Thyroid gland (tissue), 4 donors: ENCODE results near the gene NTN1. TPM values are rescaled to one million over a fixed set of nuclear protein-coding genes. Genes with fewer than 3 reads are reported as not detected.

Source experiments
- DNase-seq, 2 donors: peaks; one replicate each; pipeline ENCODE4 v3.0.0-alpha.2; 2019
- H3K27ac ChIP-seq, 3 donors: fragments of 200-600 bp; sonication (generic); 1 replicate in 2 of 3; 2 replicates in 1 of 3; pipeline ENCODE4 v1.5.1; 2016 to 2019; ENCODE audit warnings: mild to moderate bottlenecking in 1 of 3, moderate library complexity in 1 of 3
- H3K27me3 ChIP-seq: fragments of 200-600 bp; sonication (generic); one replicate; pipeline ENCODE4 v1.5.1; 2019
- H3K36me3 ChIP-seq, 2 donors: fragments of 200-600 bp; sonication (generic); one replicate each; pipeline ENCODE4 v1.5.1; 2016 to 2019
- H3K4me1 ChIP-seq, 2 donors: fragments of 200-600 bp; sonication (generic); one replicate each; pipeline ENCODE4 v1.5.1; 2017 to 2019
- H3K4me3 ChIP-seq, 3 donors: fragments of 200-600 bp; sonication (generic); replicated peaks in 1 of 3; 1 replicate in 2 of 3; 2 replicates in 1 of 3; pipeline ENCODE4 v1.5.1; 2016; ENCODE audit warnings: mild to moderate bottlenecking in 1 of 3
- H3K9me3 ChIP-seq: fragments of 200-600 bp; sonication (generic); one replicate; pipeline ENCODE4 v1.5.1; 2017
- POLR2A ChIP-seq, 2 donors: fragments of 450-650 bp; IDR thresholded peaks; one replicate each; pipeline ENCODE4 v1.6.1; 2017; ENCODE audit warnings: antibody characterized with exemption in 2 of 2, mild to moderate bottlenecking in 2 of 2, moderate library complexity in 1 of 2
- WGBS, 2 donors: methylation state at CpG; one replicate each; pipeline ENCODE4 v1.1.5; 2017; 5-methylcytosine and 5-hydroxymethylcytosine counted together
- intact Hi-C: fragments of 100-400 bp; cut with DNase I; formaldehyde crosslinking; loops from one replicate; pipeline ENCODE4 v1.15.1; 2023
- total RNA-seq, 4 donors: library from RNA; depleted of rRNA; stranded (reverse); fragments of >200 nt; gene quantifications; one replicate each; pipeline ENCODE4 v1.2.3, GENCODE V29; 2016
- TF ChIP-seq, protein P1 (sequence below), 6 experiments: fragments of 200-600 bp in 3 of 6; fragments of 450-650 bp in 3 of 6; sonication (generic) in 3 of 6; IDR thresholded peaks; one replicate each; pipeline ENCODE4 v1.5.1; 2016 to 2019; ENCODE audit warnings: antibody characterized with exemption in 6 of 6, mild to moderate bottlenecking in 2 of 6, inconsistent platforms in 1 of 6, moderate library complexity in 1 of 6

Gene NTN1
- total RNA-seq, 4 donors from 2014 or later = 4.1 to 9.2 (median 7.1) TPM

DNA sequence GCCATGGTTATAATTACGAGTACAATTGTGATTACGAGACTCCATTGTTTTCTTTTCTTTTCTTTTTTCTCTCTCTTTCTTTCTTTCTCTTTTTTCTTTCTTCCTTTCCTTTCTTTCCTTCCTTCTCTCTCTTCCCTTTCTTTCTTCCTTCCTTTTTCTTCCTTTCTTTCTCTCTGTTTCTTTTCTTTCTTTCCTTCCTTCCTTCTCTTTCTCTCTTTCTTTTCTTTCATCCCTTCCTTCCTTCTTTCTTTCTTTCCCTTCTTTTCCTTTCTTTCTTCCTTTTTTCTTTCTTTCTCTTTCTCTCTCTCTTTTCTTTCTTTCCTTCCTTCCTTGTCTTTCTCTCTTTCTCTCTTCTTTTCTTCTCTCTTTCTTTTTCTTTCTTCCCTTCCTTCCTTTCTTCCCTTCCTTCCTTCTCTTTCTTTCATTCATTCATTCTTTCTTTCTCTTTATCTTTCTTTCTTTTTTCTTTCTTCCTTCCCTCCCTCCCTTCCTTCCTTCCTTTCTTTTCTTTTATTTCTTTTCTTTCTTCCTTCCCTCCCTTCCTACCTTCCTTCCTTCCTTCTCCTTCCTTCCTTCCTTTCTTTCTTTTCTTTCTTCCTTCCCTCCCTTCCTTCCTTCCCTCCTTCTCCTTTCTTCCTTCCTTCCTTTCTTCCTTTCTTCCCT is 14.1 kb upstream of the NTN1 start:
- intact Hi-C loops = no loop called here
- 94 to 95% methylated on average over 2 of the region's 2 CpGs for WGBS, 2 donors

DNA sequence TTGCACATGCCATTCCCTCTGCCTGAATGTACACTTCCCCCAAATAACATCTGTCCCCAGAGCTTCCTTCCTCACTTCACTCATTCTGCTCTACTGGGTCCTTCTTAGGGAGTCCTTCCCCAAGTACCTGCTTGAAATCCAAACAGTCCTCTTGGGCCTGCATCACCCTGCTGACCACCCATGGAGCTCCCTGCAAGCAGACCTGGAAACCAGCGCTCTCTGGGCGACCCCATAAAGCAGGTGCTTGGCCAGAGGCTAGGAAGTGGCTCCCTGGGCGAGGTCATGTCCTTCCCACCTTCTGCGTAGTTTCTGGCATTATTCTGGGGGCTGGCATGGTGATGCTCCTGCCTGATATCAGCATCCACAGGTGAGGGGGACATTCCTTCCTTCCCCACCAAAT is 12.2 kb upstream of the NTN1 start:
- no peaks in the 10 kb centered on the region for H3K4me1 ChIP-seq
- no peak overlapping the region for H3K4me3 ChIP-seq
- no peaks in the 10 kb centered on the region for H3K9me3 ChIP-seq
- no peaks in the 10 kb centered on the region for H3K36me3 ChIP-seq
- DNase-seq = no peak
- no peak for TF ChIP-seq POLR2A (IDR thresholded peaks at IDR 0.05)
- TF ChIP-seq, protein P1, sequence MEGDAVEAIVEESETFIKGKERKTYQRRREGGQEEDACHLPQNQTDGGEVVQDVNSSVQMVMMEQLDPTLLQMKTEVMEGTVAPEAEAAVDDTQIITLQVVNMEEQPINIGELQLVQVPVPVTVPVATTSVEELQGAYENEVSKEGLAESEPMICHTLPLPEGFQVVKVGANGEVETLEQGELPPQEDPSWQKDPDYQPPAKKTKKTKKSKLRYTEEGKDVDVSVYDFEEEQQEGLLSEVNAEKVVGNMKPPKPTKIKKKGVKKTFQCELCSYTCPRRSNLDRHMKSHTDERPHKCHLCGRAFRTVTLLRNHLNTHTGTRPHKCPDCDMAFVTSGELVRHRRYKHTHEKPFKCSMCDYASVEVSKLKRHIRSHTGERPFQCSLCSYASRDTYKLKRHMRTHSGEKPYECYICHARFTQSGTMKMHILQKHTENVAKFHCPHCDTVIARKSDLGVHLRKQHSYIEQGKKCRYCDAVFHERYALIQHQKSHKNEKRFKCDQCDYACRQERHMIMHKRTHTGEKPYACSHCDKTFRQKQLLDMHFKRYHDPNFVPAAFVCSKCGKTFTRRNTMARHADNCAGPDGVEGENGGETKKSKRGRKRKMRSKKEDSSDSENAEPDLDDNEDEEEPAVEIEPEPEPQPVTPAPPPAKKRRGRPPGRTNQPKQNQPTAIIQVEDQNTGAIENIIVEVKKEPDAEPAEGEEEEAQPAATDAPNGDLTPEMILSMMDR (IDR thresholded peaks at IDR 0.05) = no peak
- WGBS, 2 donors = 83 to 86% methylated on average over 4 of the region's 4 CpGs
- intact Hi-C loops = no loop called here
- H3K27ac ChIP-seq = no peak overlapping the region
- H3K27me3 ChIP-seq = peaks cover 6% of the 10 kb centered on the region

More for the DNA sequence above, 14.1 kb upstream of the NTN1 start:
- no peaks in the 10 kb centered on the region for H3K9me3 ChIP-seq
- H3K4me3 ChIP-seq = no peak overlapping the region
- no peaks in the 10 kb centered on the region for H3K36me3 ChIP-seq
- H3K4me1 ChIP-seq = peaks cover 5 to 9% of the 10 kb centered on the region in 2 donors
- peaks cover 7% of the 10 kb centered on the region for H3K27me3 ChIP-seq
- TF ChIP-seq, protein P1 (IDR thresholded peaks at IDR 0.05) = no peak
- no peak for TF ChIP-seq POLR2A (IDR thresholded peaks at IDR 0.05)
- no peak for DNase-seq
- H3K27ac ChIP-seq = no peak overlapping the region

DNA sequence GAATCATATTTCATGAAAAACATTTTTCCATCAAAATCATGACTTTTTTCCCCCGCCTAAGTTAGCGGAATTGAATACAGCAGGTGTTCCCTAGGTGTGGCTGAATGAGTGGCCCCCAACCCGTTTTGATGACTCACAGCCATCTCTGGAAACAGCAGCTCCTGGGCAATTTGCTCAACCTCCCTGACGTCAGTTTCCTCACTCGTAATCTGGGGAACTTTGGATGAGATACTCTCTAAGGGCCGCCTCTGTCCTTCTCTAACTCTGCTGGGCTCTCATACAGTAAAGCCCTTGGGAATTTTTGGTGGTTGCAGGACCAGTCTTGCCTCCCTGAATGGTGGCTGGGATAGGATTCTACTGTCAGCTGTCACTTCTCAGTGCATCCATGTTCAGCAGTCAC is 11.6 kb upstream of the NTN1 start:
- H3K4me3 ChIP-seq = no peak overlapping the region
- intact Hi-C loops = no loop called here
- TF ChIP-seq POLR2A (IDR thresholded peaks at IDR 0.05) = no peak
- TF ChIP-seq, protein P1 (IDR thresholded peaks at IDR 0.05) = no peak
- H3K36me3 ChIP-seq = no peaks in the 10 kb centered on the region
- no peak for DNase-seq
- H3K27me3 ChIP-seq = no peaks in the 10 kb centered on the region
- no peaks in the 10 kb centered on the region for H3K4me1 ChIP-seq
- H3K27ac ChIP-seq = no peak overlapping the region
- 70 to 74% methylated on average over 6 of the region's 6 CpGs for WGBS, 2 donors
- H3K9me3 ChIP-seq = no peaks in the 10 kb centered on the region

DNA sequence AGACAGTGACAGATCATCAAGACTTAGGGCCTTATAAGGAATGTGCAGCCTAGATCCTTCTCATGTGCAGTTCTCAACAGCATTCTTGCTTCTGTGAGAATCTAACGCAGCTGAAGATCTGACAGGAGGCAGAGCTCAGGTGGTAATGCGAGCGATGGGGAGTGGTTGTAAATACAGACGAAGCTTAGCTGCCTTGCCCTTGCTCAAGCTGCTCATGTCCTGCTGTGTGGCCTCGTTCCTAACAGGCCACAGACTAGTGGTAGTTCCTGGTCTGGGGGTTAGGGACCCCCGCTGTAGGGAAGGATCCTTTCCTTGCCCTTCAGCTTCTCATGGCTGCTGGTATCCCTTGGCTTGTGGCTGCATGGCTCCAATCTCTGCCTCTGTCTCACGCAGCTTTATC is 10.3 kb upstream of the NTN1 start:
- Histone ChIP-seq H3K36me3 (no peaks in the 10 kb centered on the region), H3K4me1 (no peaks in the 10 kb centered on the region), H3K4me3 (no peak overlapping the region), H3K27ac (no peak overlapping the region), H3K27me3 (no peaks in the 10 kb centered on the region), H3K9me3 (no peaks in the 10 kb centered on the region)
- TF ChIP-seq, protein P1 (IDR thresholded peaks at IDR 0.05) = no peak
- no peak for TF ChIP-seq POLR2A (IDR thresholded peaks at IDR 0.05)
- intact Hi-C loops = no loop called here
- DNase-seq = no peak
- WGBS, 2 donors = 86 to 95% methylated on average over 7 of the region's 7 CpGs

DNA sequence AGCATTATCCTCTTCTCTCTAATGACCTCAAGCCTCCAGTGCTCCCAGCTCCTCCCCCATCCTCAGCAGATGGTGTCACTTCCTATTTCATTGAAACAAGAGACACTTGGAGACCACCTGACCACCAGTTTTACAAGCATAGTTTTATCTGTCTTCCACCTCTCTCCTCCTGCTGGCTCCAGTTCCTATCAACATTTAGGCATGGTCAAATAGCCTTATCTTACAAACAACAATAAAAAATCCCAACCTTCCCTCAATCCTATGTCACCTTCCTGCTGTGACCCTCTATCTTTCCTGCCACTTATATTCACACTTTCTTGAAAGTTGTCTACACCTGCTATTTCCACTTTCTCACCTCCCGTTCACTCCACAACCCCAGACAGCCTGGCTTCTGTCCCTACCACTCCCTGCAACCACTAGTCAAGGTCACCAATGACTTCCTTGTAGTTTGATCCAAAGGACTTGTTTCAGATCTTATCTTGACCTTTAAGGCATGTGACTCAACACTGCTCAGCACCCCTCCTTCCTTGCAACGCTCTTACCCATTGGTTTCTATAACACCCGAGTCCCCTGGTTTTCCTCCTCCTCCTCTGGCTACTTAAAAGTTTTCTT is 4.3 kb upstream of the NTN1 start:
- Histone ChIP-seq H3K27me3 (no peaks in the 10 kb centered on the region), H3K4me3 (no peak overlapping the region), H3K4me1 (peaks cover 4 to 9% of the 10 kb centered on the region in 2 donors), H3K9me3 (no peaks in the 10 kb centered on the region), H3K27ac (no peak overlapping the region), H3K36me3 (no peaks in the 10 kb centered on the region)
- no peak for DNase-seq
- intact Hi-C loops = no loop called here
- WGBS, 2 donors = 25 to 46% methylated on average over 3 of the region's 3 CpGs
- TF ChIP-seq, protein P1 (IDR thresholded peaks at IDR 0.05) = no peak
- TF ChIP-seq POLR2A (IDR thresholded peaks at IDR 0.05) = no peak
